ENCODE data around the gene ADCY10. TPM values are rescaled to one million over a fixed set of nuclear protein-coding genes. Genes with fewer than 3 reads are reported as not detected.
A peak's percentile ranks its signal among the peaks of the same experiment; 100 is the strongest.
"Not testable (repeated sequence)": the region's sequence is repeated elsewhere in the genome, so short reads cannot be mapped to it uniquely, and the experiment has no call there.

Gene ADCY10
- total RNA-seq, 1 experiment from 2014 or later, result 0.10 TPM

DNA sequence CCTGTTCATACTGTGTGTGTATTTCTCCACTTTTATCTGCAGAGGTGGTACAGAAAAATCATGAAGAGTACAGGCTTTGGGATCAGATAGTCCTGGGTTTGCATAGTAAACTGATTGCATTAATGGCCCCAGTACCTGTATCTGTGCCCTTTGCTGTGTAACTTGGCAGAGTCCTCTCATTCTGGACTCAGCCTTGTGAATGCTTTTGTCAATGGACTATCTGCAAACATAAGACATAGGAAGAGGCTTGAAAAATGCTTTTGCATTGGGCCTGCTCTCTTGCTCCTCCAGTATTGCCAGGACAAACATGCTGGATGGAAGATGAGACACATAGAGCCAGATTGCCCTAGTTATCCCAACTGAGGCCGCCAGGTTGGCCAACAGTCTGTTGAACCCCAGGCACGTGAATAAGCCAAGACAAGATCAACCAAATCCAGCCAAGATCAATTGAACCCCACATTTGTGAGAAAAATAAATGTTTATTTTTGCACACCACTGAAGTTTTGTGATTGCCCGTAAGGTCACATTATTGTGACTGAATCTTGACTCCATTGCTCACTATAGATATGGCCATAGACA is 37.2 kb downstream of the ADCY10 start:
- H3K27me3 ChIP-seq (ENCODE audit: control insufficient read depth, insufficient read depth, low read length), result no peaks in the 10 kb centered on the region
- ATAC-seq, result no peak
- H3K4me3 ChIP-seq (ENCODE audit: low read depth in 2 of 2, low read length in 2 of 2), result no peak overlapping the region
- intact Hi-C loops (cut with micrococcal nuclease; ENCODE audit: unreplicated experiment) (no loop called here), in situ Hi-C loops (cut with HindIII; ENCODE audit: low pct_unique_long_range_greater_than_20kb, low sequenced_read_pairs) (no loop called here)
- CTCF ChIA-PET, result no interaction called here
- H3K4me1 ChIP-seq (ENCODE audit: control insufficient read depth, insufficient read depth, low read length), result no peaks in the 10 kb centered on the region
- no peak for TF ChIP-seq POLR2AphosphoS5 (IDR thresholded peaks at IDR 0.05; ENCODE audit: low read depth, low read length)
- no peak for TF ChIP-seq TCF7L2 (IDR thresholded peaks at IDR 0.05; ENCODE audit: low read depth, low read length)
- no peak for TF ChIP-seq SIN3A (IDR thresholded peaks at IDR 0.05; ENCODE audit: borderline replicate concordance, insufficient read depth, low read depth, low read length)
- no peak for TF ChIP-seq CTCF (IDR thresholded peaks at IDR 0.05)
- TF ChIP-seq, protein P1, sequence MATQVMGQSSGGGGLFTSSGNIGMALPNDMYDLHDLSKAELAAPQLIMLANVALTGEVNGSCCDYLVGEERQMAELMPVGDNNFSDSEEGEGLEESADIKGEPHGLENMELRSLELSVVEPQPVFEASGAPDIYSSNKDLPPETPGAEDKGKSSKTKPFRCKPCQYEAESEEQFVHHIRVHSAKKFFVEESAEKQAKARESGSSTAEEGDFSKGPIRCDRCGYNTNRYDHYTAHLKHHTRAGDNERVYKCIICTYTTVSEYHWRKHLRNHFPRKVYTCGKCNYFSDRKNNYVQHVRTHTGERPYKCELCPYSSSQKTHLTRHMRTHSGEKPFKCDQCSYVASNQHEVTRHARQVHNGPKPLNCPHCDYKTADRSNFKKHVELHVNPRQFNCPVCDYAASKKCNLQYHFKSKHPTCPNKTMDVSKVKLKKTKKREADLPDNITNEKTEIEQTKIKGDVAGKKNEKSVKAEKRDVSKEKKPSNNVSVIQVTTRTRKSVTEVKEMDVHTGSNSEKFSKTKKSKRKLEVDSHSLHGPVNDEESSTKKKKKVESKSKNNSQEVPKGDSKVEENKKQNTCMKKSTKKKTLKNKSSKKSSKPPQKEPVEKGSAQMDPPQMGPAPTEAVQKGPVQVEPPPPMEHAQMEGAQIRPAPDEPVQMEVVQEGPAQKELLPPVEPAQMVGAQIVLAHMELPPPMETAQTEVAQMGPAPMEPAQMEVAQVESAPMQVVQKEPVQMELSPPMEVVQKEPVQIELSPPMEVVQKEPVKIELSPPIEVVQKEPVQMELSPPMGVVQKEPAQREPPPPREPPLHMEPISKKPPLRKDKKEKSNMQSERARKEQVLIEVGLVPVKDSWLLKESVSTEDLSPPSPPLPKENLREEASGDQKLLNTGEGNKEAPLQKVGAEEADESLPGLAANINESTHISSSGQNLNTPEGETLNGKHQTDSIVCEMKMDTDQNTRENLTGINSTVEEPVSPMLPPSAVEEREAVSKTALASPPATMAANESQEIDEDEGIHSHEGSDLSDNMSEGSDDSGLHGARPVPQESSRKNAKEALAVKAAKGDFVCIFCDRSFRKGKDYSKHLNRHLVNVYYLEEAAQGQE (IDR thresholded peaks at IDR 0.05; ENCODE audit: insufficient read depth in 1 of 2, low read depth in 2 of 2, low read length in 1 of 2), result no peak
- DNase-seq (ENCODE audit: low read depth, low spot score), result no peak
- POLR2A ChIA-PET, result no interaction called here
- H3K9me3 ChIP-seq (ENCODE audit: control insufficient read depth, insufficient read depth, low read depth, low read length), result no peaks in the 10 kb centered on the region
- no TSS peak for BruUV-seq (replicated peaks)
- no peak overlapping the region for H3K27ac ChIP-seq (ENCODE audit: low read length)
- no peaks in the 10 kb centered on the region for H3K36me3 ChIP-seq (ENCODE audit: control insufficient read depth, insufficient read depth, low read length)

GRCh38 chr1:167871331-167871730 is 42.6 kb downstream of the ADCY10 start:
- Histone ChIP-seq H3K9me3 (ENCODE audit: control insufficient read depth, insufficient read depth, low read depth, low read length) (no peaks in the 10 kb centered on the region), H3K4me3 (ENCODE audit: low read depth in 2 of 2, low read length in 2 of 2) (no peak overlapping the region), H3K27me3 (ENCODE audit: control insufficient read depth, insufficient read depth, low read length) (no peaks in the 10 kb centered on the region), H3K27ac (ENCODE audit: low read length) (no peak overlapping the region), H3K36me3 (ENCODE audit: control insufficient read depth, insufficient read depth, low read length) (no peaks in the 10 kb centered on the region), H3K4me1 (ENCODE audit: control insufficient read depth, insufficient read depth, low read length) (no peaks in the 10 kb centered on the region)
- intact Hi-C loops (cut with micrococcal nuclease; ENCODE audit: unreplicated experiment) (no loop called here), in situ Hi-C loops (cut with HindIII; ENCODE audit: low pct_unique_long_range_greater_than_20kb, low sequenced_read_pairs) (no loop called here)
- POLR2A ChIA-PET, result no interaction called here
- no peak for TF ChIP-seq TCF7L2 (IDR thresholded peaks at IDR 0.05; ENCODE audit: low read depth, low read length)
- no peak for TF ChIP-seq SIN3A (IDR thresholded peaks at IDR 0.05; ENCODE audit: borderline replicate concordance, insufficient read depth, low read depth, low read length)
- no peak for TF ChIP-seq CTCF (IDR thresholded peaks at IDR 0.05)
- no peak for TF ChIP-seq POLR2AphosphoS5 (IDR thresholded peaks at IDR 0.05; ENCODE audit: low read depth, low read length)
- TF ChIP-seq, protein P1 (IDR thresholded peaks at IDR 0.05; ENCODE audit: insufficient read depth in 1 of 2, low read depth in 2 of 2, low read length in 1 of 2), result no peak
- DNase-seq (ENCODE audit: low read depth, low spot score), result no peak
- no peak for ATAC-seq
- BruUV-seq (replicated peaks), result no TSS peak
- CTCF ChIA-PET, result interaction anchor here (0.7 to 1.2 kb wide), 2 partner anchors 13 to 1493 kb away, joined by 5 to 10 read pairs; no protein-coding TSS in a partner anchor

DNA sequence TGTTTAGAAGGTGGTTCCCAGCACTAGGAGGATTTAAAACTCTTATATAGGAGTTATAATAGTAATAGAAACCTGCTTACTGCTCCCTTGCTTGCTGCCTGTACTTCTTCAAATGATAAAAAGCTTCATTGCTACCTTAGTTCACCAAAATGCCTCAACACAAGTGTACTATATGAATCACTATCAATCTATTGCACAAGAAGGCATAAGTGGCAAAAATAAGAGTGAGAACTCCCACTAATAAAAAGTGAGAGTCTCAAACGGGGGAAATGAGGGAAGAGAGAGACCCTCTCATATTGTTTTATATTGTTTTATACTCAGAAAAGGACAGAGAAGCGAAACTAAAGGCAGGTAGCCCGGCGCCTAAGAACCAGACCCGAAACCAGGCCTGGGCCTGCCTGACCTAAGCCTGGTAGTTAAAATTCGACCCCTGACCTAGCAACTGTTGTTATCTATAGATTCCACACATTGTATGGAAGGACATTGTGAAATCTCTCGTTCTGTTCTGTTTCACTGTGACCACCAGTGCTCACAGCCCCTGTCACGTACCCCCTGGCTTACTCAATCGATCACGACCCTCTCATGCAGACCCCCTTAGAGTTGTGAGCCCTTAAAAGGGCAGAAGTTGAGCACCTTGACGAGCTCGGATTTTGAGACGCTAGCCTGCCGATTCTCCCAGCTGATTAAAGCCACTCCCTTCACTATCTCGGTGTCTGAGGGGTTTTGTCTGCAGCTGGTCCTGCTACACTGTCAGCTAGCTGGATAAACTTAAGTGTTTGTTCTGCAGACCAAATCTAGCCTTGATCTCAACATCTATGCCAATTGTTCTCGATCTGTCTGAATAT is 44.6 kb downstream of the ADCY10 start:
- intact Hi-C loops (cut with micrococcal nuclease; ENCODE audit: unreplicated experiment); CTCF ChIA-PET; in situ Hi-C loops (cut with HindIII; ENCODE audit: low pct_unique_long_range_greater_than_20kb, low sequenced_read_pairs); H3K36me3 ChIP-seq (ENCODE audit: control insufficient read depth, insufficient read depth, low read length); H3K9me3 ChIP-seq (ENCODE audit: control insufficient read depth, insufficient read depth, low read depth, low read length); H3K4me1 ChIP-seq (ENCODE audit: control insufficient read depth, insufficient read depth, low read length); ATAC-seq; DNase-seq (ENCODE audit: low read depth, low spot score); POLR2A ChIA-PET; BruUV-seq (replicated peaks); H3K27ac ChIP-seq (ENCODE audit: low read length); H3K27me3 ChIP-seq (ENCODE audit: control insufficient read depth, insufficient read depth, low read length): not testable (repeated sequence)
- H3K4me3 ChIP-seq (ENCODE audit: low read depth in 2 of 2, low read length in 2 of 2), result peak overlapping the region in 1 of 2 experiments; percentile 23; a peak in 2 of 4 replicates
